Heart left ventricle (tissue), 16 donors: Measurements from ENCODE around the gene WNT3A. TPM values are rescaled to one million over a fixed set of nuclear protein-coding genes. Genes with fewer than 3 reads are reported as not detected.

ENCODE experiments used
- ATAC-seq, 4 donors: fragments of 200-7000 bp; cut with Tn5 transposase; one replicate each; pipeline ENCODE4 v1.9.1; 2020 to 2022; ENCODE audit warnings: moderate library complexity in 4 of 4, mild to moderate bottlenecking in 3 of 4, moderate number of reproducible peaks in 1 of 4
- DNase-seq, 5 donors: peaks; one replicate each; pipeline ENCODE4 v3.0.0-alpha.2; 2020
- H3K27ac ChIP-seq, 12 donors: fragments of 200-600 bp; sonication (generic) in 4 of 12; one replicate each; pipeline versions ENCODE4 v1.5.0 to v1.8.0; 2016 to 2022; ENCODE audit warnings: mild to moderate bottlenecking in 2 of 12
- H3K27me3 ChIP-seq, 9 donors: fragments of 200-600 bp; sonication (generic) in 2 of 9; one replicate each; pipeline versions ENCODE4 v1.5.1 to v1.8.0; 2016 to 2022; ENCODE audit warnings: mild to moderate bottlenecking in 3 of 9
- H3K36me3 ChIP-seq, 9 donors: fragments of 200-600 bp; sonication (generic) in 2 of 9; one replicate each; pipeline versions ENCODE4 v1.5.0 to v1.8.0; 2018 to 2022; ENCODE audit warnings: mild to moderate bottlenecking in 2 of 9
- H3K4me1 ChIP-seq, 12 donors: fragments of 200-600 bp; sonication (generic) in 4 of 12; one replicate each; pipeline versions ENCODE4 v1.5.0 to v1.8.0; 2016 to 2022; ENCODE audit warnings: mild to moderate bottlenecking in 3 of 12
- H3K4me3 ChIP-seq, 12 donors: fragments of 200-600 bp; sonication (generic) in 4 of 12; one replicate each; pipeline versions ENCODE4 v1.5.0 to v1.8.0; 2017 to 2022; ENCODE audit warnings: mild to moderate bottlenecking in 9 of 12, moderate library complexity in 4 of 12
- H3K9me3 ChIP-seq, 12 donors: fragments of 200-600 bp; sonication (generic) in 4 of 12; one replicate each; pipeline versions ENCODE4 v1.5.0 to v1.8.0; 2016 to 2022; ENCODE audit warnings: mild to moderate bottlenecking in 1 of 12
- CTCF ChIP-seq, 12 donors: fragments of 200-600 bp; sonication (generic) in 4 of 12; IDR thresholded peaks; one replicate each; pipeline versions ENCODE4 v1.5.0 to v1.8.0; 2018 to 2022; ENCODE audit warnings: antibody characterized with exemption in 12 of 12, mild to moderate bottlenecking in 5 of 12
- POLR2A ChIP-seq, 2 donors: fragments of 450-650 bp; IDR thresholded peaks; one replicate each; pipeline ENCODE4 v1.6.1; 2017; ENCODE audit warnings: antibody characterized with exemption in 2 of 2, mild to moderate bottlenecking in 2 of 2, moderate library complexity in 2 of 2
- WGBS, 4 donors: extraction: QIAGEN DNeasy Blood & Tissue Kit in 2 of 4; methylation state at CpG; one replicate each; pipeline versions ENCODE4 v1.1.5 to v1.1.7; 2013 to 2018; 5-methylcytosine and 5-hydroxymethylcytosine counted together
- intact Hi-C, 10 donors: fragments of 100-400 bp; cut with DNase I; formaldehyde crosslinking; loops; one replicate each; pipeline versions ENCODE4 v1.11.1 to v1.14.2; 2022
- polyA plus RNA-seq, 2 donors: library from polyadenylated mRNA; stranded (reverse); fragments of 200-250 nt; gene quantifications; one replicate each; pipeline ENCODE4 v1.2.3, GENCODE V29; 2013
- total RNA-seq, 9 donors: library from RNA; depleted of rRNA in 2 of 9; stranded (reverse); fragments of >200 nt in 2 of 9; fragmentation: NEBNext Ultra II Directional in 3 of 9; extraction: Animal tissue kit (Norgen Biotek cat#: 25700) in 3 of 9; gene quantifications; one replicate each; pipeline versions ENCODE4 v1.1.0 to v1.2.4, GENCODE V29; 2016 to 2023
- donor health status: ischemic (EF 13 %, LVEDD 7.1; RV severe dilation, severe dysfunction).
- donor health status: healthy with polysubstance abuse.
- donor health status: DM: no; HTN: yes; CAD: no.
- donor health status: DM: no; HTN: no; CAD: no.
- donor health status: ischemic (EF 25% LVEDD 6.9; RV normal size, moderate dysfunction).
- donor health status: ischemic (EF 25% LVEDD 5.7; RV mildly dilated, moderate dysfunction).
- donor health status: healthy.
- donor health status: DM: yes; HTN: yes; CAD: no.
- donor health status: ischemic (EF 35%, LVEDD 5.7; RV mildly dilated, moderate dysfunction).
- donor health status: nonischemic (EF 11% LVEDD 7.7; RV severe dilation, severe dysfunction).
- donor health status: DM: yes; HTN: yes; CAD: no.
- donor health status: PGD.
- donor health status: ischemic (EF 29% LVEDD 5.4; RV normal size, mild dysfunction).
- donor health status: nonischemic (EF 23%, LVEDD 6.1; RV moderate dilation, normal function).

WNT3A gene
- total and polyA plus RNA-seq, 11 donors: not detected

DNA sequence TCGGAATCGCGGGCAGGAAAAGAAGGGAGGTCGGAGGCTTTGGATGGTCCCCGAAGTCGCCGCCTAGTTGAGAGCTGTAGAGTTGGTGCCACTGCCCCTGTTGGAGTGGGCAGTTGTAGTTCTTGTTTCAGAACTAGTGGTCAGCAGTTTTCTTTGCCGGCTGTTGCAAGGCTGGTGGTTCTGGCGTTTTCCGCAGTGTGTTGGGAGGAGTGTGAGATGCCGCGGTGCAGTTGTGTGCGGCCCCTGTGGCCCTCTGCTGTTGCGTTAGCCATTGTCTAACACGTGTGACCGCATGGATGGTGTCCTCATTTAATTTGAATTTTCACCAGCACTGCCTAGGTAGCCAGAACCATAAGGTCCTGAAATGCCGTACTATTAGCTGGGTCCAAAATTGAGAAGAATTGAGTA is 77.1 kb downstream of the WNT3A start:
- ATAC-seq: peak in 1 of 4 donors; percentile 3
- H3K9me3 ChIP-seq: no peaks in the 10 kb centered on the region
- intact Hi-C loops: loop anchor here in 6 of 10 donors (2.0 to 10.0 kb wide), 5 partner anchors 15 to 322 kb away; partner anchors contain the start of genes MRPL55 (in 3 of the 6) and C1orf35 (in 1 of the 6)
- WGBS, 4 donors: 2 to 4% (median 2%) methylated on average over 17 of the region's 17 CpGs
- peak overlapping the region; percentile 67 to 100 (median 96) for H3K4me3 ChIP-seq
- H3K27ac ChIP-seq: peak overlapping the region in 11 of 12 donors; percentile 95 to 100 (median 99)
- H3K4me1 ChIP-seq: peaks cover 42 to 70% (median 63%) of the 10 kb centered on the region in 12 donors
- DNase-seq: peak in 3 of 5 donors; percentile 39 to 62 (median 45)
- peaks cover 0 to 13% (median 0%) of the 10 kb centered on the region in 9 donors for H3K36me3 ChIP-seq
- TF ChIP-seq CTCF (IDR thresholded peaks at IDR 0.05) (no peak), POLR2A (IDR thresholded peaks at IDR 0.05) (no peak)
- H3K27me3 ChIP-seq: no peaks in the 10 kb centered on the region

DNA sequence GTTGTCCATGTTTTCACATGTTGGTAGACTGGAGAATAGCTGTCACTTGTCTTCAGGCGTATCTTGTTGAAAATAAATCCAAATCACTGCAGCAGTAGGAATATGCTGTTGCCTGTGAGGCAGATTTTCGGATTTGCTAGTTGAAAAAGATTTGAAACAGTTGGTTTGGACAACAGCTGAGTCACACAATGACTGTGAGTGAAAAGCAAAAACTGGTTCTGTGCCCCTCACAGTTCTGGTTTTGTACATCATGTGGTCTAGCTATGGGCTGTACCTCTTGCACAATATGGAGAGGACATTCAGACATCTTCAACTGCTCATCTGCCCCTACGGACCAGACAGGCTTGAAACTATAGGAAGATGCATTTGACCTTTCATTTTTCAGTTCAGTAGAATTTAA is 77.5 kb downstream of the WNT3A start:
- Histone ChIP-seq H3K27me3 (no peaks in the 10 kb centered on the region), H3K9me3 (no peaks in the 10 kb centered on the region), H3K4me3 (peak overlapping the region; percentile 67 to 100 (median 96)), H3K4me1 (peaks cover 45 to 75% (median 68%) of the 10 kb centered on the region in 12 donors), H3K27ac (peak overlapping the region in 10 of 12 donors; percentile 95 to 100 (median 99)), H3K36me3 (peaks cover 0 to 14% (median 0%) of the 10 kb centered on the region in 9 donors)
- no peak for TF ChIP-seq POLR2A (IDR thresholded peaks at IDR 0.05)
- TF ChIP-seq CTCF (IDR thresholded peaks at IDR 0.05): no peak
- intact Hi-C loops: loop anchor here in 3 of 10 donors (2.0 to 10.0 kb wide), 3 partner anchors 14 to 322 kb away; no protein-coding TSS in a partner anchor
- 19 to 29% (median 22%) methylated on average over 3 of the region's 3 CpGs for WGBS, 4 donors
- ATAC-seq: no peak
- DNase-seq: peak in 1 of 5 donors; percentile 10

DNA sequence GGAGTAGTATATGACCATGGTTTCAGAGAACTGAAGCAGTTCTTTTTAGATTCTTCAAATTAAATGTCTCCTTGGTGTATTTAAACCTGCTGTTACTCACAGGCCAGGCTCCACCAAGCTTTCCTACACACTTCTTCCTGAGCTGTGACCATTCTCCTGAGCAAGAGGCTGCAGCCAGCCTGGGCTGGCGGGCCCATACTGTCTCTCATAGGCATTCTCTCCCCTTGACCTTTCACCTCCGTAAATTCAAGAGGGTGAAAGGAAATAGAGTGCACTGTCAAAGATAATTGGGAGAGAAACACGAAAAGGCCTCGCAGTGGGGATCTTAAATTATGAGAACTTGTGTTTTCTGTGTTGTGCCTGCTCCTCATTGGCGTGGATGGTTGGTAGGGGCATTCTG is 78.0 kb downstream of the WNT3A start:
- intact Hi-C loops: loop anchor here in 3 of 10 donors (2.0 to 10.0 kb wide), 3 partner anchors 14 to 322 kb away; no protein-coding TSS in a partner anchor
- no peak for TF ChIP-seq CTCF (IDR thresholded peaks at IDR 0.05)
- no peak for TF ChIP-seq POLR2A (IDR thresholded peaks at IDR 0.05)
- peak overlapping the region in 11 of 12 donors; percentile 49 to 100 (median 96) for H3K27ac ChIP-seq
- H3K4me3 ChIP-seq: peak overlapping the region in 9 of 12 donors; percentile 70 to 100 (median 94)
- ATAC-seq (no peak), DNase-seq (peak in 3 of 5 donors; percentile 7 to 28 (median 9))
- peaks cover 0 to 14% (median 0%) of the 10 kb centered on the region in 9 donors for H3K36me3 ChIP-seq
- 39 to 50% (median 42%) methylated on average over 5 of the region's 5 CpGs for WGBS, 4 donors
- H3K9me3 ChIP-seq: no peaks in the 10 kb centered on the region
- peaks cover 49 to 79% (median 72%) of the 10 kb centered on the region in 12 donors for H3K4me1 ChIP-seq
- no peaks in the 10 kb centered on the region for H3K27me3 ChIP-seq

- DNase-seq (peak in 3 of 5 donors; percentile 33 to 51 (median 40)), ATAC-seq (peak in 2 of 4 donors; percentile 14 to 23)
- H3K4me1 ChIP-seq: peaks cover 55 to 86% (median 79%) of the 10 kb centered on the region in 12 donors
- no peaks in the 10 kb centered on the region for H3K9me3 ChIP-seq
- WGBS, 4 donors: 17 to 36% (median 26%) methylated on average over 6 of the region's 6 CpGs
- TF ChIP-seq CTCF (IDR thresholded peaks at IDR 0.05) (no peak), POLR2A (IDR thresholded peaks at IDR 0.05) (no peak)
- peak overlapping the region in 11 of 12 donors; percentile 49 to 100 (median 96) for H3K27ac ChIP-seq
- intact Hi-C loops: loop anchor here in 2 of 10 donors (2.0 to 10.0 kb wide), 2 partner anchors 13 to 321 kb away; no protein-coding TSS in a partner anchor
- H3K36me3 ChIP-seq: peaks cover 0 to 14% (median 0%) of the 10 kb centered on the region in 9 donors
- H3K27me3 ChIP-seq: no peaks in the 10 kb centered on the region
- H3K4me3 ChIP-seq: peak overlapping the region in 9 of 12 donors; percentile 70 to 100 (median 94)
Measured at GRCh38 chr1:228085287-228085951, 78.6 kb downstream of the WNT3A start.
